GM11168 (cell line): ENCODE measurements around the gene CTBP2.

Experiments used
- in situ Hi-C: fragments of 300-500 bp; cut with MboI; formaldehyde crosslinking; loops from one replicate; pipeline ENCODE4 v1.12.0; 2022; ENCODE audit warnings: low sequenced_read_pairs; ENCODE audit not compliant: unreplicated experiment

Gene CTBP2

GRCh38 chr10:125147971-125148439 is 12.4 kb downstream of the CTBP2 start:
- in situ Hi-C loops: no loop called here

GRCh38 chr10:125146791-125147579 is 13.4 kb downstream of the CTBP2 start:
- in situ Hi-C loops: no loop called here

GRCh38 chr10:125145636-125146035 is 14.7 kb downstream of the CTBP2 start:
- in situ Hi-C loops: no loop called here

GRCh38 chr10:125144693-125145623 is 15.4 kb downstream of the CTBP2 start:
- in situ Hi-C loops: no loop called here

GRCh38 chr10:125144206-125144605 is 16.2 kb downstream of the CTBP2 start:
- in situ Hi-C loops: no loop called here

GRCh38 chr10:125142946-125143345 is 17.4 kb downstream of the CTBP2 start:
- in situ Hi-C loops: no loop called here

GRCh38 chr10:125141860-125142484 is 18.4 kb downstream of the CTBP2 start:
- in situ Hi-C loops: no loop called here

GRCh38 chr10:125141150-125141859 is 19.1 kb downstream of the CTBP2 start:
- in situ Hi-C loops: no loop called here

- in situ Hi-C loops: no loop called here
Measured at GRCh38 chr10:125140151-125140550, 20.2 kb downstream of the CTBP2 start.

- in situ Hi-C loops: no loop called here
Measured at GRCh38 chr10:125137601-125138438, 22.5 kb downstream of the CTBP2 start.

- in situ Hi-C loops: no loop called here
Measured at GRCh38 chr10:125136087-125136486, 24.3 kb downstream of the CTBP2 start.

GRCh38 chr10:125135771-125136035 is 24.7 kb downstream of the CTBP2 start:
- in situ Hi-C loops: no loop called here

- in situ Hi-C loops: no loop called here
Measured at GRCh38 chr10:125134916-125135770, 25.2 kb downstream of the CTBP2 start.

GRCh38 chr10:125134483-125134848 is 25.9 kb downstream of the CTBP2 start:
- in situ Hi-C loops: no loop called here

- in situ Hi-C loops: no loop called here
Measured at GRCh38 chr10:125133696-125134482, 26.5 kb downstream of the CTBP2 start.

GRCh38 chr10:125132344-125132743 is 28.0 kb downstream of the CTBP2 start:
- in situ Hi-C loops: no loop called here

GRCh38 chr10:125130916-125131315 is 29.4 kb downstream of the CTBP2 start:
- in situ Hi-C loops: no loop called here

- in situ Hi-C loops: no loop called here
Measured at GRCh38 chr10:125130260-125130659, 30.1 kb downstream of the CTBP2 start.
